Osteocyte (in vitro differentiated cells): ENCODE results near the gene LPCAT2. TPM values are rescaled to one million over a fixed set of nuclear protein-coding genes. Genes with fewer than 3 reads are reported as not detected.

Experiments used
- DNase-seq: peaks from one replicate; pipeline ENCODE4 v3.0.0; 2021; ENCODE audit warnings: mixed read lengths; ENCODE audit not compliant: unreplicated experiment; ENCODE audit errors: extremely low spot score
- H3K27ac Mint-ChIP-seq: one replicate; pipeline ENCODE4 v1.8.0; 2021; ENCODE audit warnings: mild to moderate bottlenecking, mixed read lengths; ENCODE audit not compliant: unreplicated experiment
- H3K27me3 Mint-ChIP-seq: one replicate; pipeline ENCODE4 v1.8.0; 2021; ENCODE audit warnings: mixed read lengths; ENCODE audit not compliant: unreplicated experiment
- H3K36me3 Mint-ChIP-seq: one replicate; pipeline ENCODE4 v1.8.0; 2021; ENCODE audit warnings: mixed read lengths; ENCODE audit not compliant: unreplicated experiment
- H3K4me1 Mint-ChIP-seq: one replicate; pipeline ENCODE4 v1.8.0; 2021; ENCODE audit warnings: mixed read lengths; ENCODE audit not compliant: unreplicated experiment
- H3K4me3 Mint-ChIP-seq: one replicate; pipeline ENCODE4 v1.8.0; 2021; ENCODE audit warnings: mild to moderate bottlenecking, moderate library complexity, mixed read lengths; ENCODE audit not compliant: unreplicated experiment
- H3K9me3 Mint-ChIP-seq: one replicate; pipeline ENCODE4 v1.8.0; 2021; ENCODE audit warnings: mixed read lengths; ENCODE audit not compliant: unreplicated experiment
- total RNA-seq: library from RNA; stranded (reverse); gene quantifications from 2 replicates; pipeline ENCODE4 v1.2.1, GENCODE V29; 2021
- TF ChIP-seq, protein P1 (sequence below): fragments of 200-600 bp; sonication (generic); IDR thresholded peaks from 2 replicates; pipeline ENCODE4 v1.5.0; 2021; ENCODE audit warnings: antibody characterized with exemption, mild to moderate bottlenecking, moderate library complexity

Gene LPCAT2
- total RNA-seq, 1 donor from 2014 or later, result 9.6 TPM

DNA sequence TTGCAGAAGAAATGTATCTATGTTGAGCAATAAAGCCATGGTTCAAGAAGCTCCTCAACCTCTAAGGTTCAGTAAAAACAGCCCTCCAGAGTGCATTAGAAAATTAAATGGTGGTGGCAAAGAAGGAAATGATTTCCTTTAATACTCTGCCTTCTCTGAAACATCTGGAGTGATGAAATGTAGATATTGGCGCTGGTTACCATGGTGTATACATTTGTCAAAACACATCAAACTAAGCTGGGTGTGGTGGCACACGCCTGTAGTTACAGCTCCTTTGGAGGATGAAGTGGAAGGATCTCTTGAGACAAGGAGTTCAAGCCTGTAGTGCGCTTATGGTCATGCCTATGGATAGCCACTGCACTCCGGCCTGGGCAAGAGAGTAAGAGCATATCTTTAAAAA is 63.6 kb downstream of the LPCAT2 start:
- H3K4me1 Mint-ChIP-seq, result peaks cover 28% of the 10 kb centered on the region
- H3K4me3 Mint-ChIP-seq, result no peak overlapping the region
- H3K27ac Mint-ChIP-seq, result no peak overlapping the region
- H3K9me3 Mint-ChIP-seq, result no peaks in the 10 kb centered on the region
- H3K27me3 Mint-ChIP-seq, result no peaks in the 10 kb centered on the region
- DNase-seq, result no peak
- H3K36me3 Mint-ChIP-seq, result no peaks in the 10 kb centered on the region
- TF ChIP-seq, protein P1, sequence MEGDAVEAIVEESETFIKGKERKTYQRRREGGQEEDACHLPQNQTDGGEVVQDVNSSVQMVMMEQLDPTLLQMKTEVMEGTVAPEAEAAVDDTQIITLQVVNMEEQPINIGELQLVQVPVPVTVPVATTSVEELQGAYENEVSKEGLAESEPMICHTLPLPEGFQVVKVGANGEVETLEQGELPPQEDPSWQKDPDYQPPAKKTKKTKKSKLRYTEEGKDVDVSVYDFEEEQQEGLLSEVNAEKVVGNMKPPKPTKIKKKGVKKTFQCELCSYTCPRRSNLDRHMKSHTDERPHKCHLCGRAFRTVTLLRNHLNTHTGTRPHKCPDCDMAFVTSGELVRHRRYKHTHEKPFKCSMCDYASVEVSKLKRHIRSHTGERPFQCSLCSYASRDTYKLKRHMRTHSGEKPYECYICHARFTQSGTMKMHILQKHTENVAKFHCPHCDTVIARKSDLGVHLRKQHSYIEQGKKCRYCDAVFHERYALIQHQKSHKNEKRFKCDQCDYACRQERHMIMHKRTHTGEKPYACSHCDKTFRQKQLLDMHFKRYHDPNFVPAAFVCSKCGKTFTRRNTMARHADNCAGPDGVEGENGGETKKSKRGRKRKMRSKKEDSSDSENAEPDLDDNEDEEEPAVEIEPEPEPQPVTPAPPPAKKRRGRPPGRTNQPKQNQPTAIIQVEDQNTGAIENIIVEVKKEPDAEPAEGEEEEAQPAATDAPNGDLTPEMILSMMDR, result no peak

DNA sequence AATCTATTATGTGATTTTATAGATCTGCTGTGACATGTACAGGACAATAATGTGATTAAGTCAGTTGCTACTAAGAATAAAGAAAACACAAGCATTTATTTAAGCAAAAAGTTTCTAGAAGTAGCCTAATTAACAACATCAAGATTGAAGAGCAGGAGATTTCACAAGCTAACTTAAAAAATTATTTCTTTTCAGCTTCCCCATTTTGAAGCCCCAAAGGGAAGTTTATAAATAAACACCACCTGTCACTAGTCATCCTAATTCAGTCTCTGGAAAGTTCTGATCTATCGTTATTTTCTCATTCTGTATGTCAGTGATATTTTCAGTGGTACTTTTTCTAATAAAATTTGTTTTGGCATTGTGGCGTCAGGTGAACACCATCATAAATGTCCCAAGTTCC is 65.9 kb downstream of the LPCAT2 start:
- H3K36me3 Mint-ChIP-seq, result no peaks in the 10 kb centered on the region
- H3K4me1 Mint-ChIP-seq, result peaks cover 5% of the 10 kb centered on the region
- H3K27ac Mint-ChIP-seq, result no peak overlapping the region

DNA sequence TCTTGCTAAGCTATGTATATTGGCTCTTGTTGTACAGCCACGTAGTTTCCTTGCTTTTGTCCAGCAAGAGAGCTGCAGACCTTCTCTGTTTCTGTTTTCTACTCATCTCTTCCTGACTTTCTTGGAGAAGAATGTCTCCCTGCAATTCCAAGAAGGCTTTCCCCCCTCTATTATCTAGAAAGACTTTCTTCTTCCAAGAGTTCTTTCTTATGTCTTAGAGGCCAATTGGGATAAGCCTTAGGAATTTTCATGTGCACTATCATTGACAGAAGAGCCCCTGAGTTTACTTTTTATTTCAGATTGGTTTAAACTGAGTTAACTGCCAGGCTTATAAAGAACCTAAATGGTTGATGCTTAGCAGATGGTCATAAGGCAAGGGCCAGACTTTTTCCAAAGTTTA is 66.6 kb downstream of the LPCAT2 start:
- Mint-ChIP-seq H3K4me3 (no peak overlapping the region), H3K27ac (no peak overlapping the region), H3K36me3 (peaks cover 2% of the 10 kb centered on the region), H3K27me3 (no peaks in the 10 kb centered on the region), H3K9me3 (no peaks in the 10 kb centered on the region), H3K4me1 (peaks cover 5% of the 10 kb centered on the region)
- TF ChIP-seq, protein P1, result no peak
- no peak for DNase-seq

More for the DNA sequence above, 65.9 kb downstream of the LPCAT2 start:
- no peaks in the 10 kb centered on the region for H3K27me3 Mint-ChIP-seq
- H3K4me3 Mint-ChIP-seq, result no peak overlapping the region
- no peak for DNase-seq
- H3K9me3 Mint-ChIP-seq, result no peaks in the 10 kb centered on the region
- TF ChIP-seq, protein P1, result no peak

DNA sequence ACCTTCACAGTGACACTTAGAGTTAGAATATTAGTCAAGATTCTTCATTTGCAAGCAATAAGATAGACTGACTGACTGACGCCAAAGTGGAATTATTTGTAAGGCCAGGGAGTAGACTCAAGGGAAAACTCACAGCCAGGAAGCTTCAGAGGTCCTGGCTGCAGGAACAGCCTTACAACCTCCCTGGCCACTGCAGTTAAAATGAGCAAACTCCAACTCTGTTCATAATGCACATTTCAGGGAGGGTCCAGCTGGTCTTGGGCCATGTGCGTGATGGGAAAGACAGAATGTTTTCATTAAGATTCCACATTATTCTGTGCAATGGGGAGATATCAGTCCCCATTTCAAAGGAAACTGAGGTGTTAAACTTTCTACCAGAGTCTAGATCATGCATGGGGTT is 67.5 kb downstream of the LPCAT2 start:
- no peaks in the 10 kb centered on the region for H3K9me3 Mint-ChIP-seq
- H3K36me3 Mint-ChIP-seq, result peaks cover 2% of the 10 kb centered on the region
- no peak overlapping the region for H3K27ac Mint-ChIP-seq
- H3K4me1 Mint-ChIP-seq, result peaks cover 5% of the 10 kb centered on the region
- H3K27me3 Mint-ChIP-seq, result no peaks in the 10 kb centered on the region
- TF ChIP-seq, protein P1, result no peak
- H3K4me3 Mint-ChIP-seq, result no peak overlapping the region
- DNase-seq, result no peak

DNA sequence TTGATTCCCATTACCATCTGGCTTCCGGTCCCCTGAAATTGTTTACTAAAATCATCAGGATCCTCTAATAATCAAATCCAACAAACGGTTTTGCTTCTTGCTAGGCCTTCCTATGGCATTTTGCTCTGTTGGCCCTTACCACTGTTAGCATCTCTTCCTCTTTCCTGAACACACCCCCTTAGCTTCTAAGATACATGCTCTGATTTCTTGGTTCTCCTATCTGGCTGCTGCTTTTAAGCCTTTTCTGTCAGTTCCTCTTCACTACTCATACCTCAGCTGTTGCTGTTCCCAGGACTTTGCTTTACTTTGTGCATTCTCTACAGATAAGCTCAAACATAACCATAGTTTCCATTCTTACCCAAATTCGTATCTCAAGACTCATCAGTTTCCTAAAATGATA is 69.0 kb downstream of the LPCAT2 start:
- Mint-ChIP-seq H3K4me3 (no peak overlapping the region), H3K27me3 (no peaks in the 10 kb centered on the region), H3K36me3 (peaks cover 2% of the 10 kb centered on the region), H3K27ac (no peak overlapping the region), H3K9me3 (no peaks in the 10 kb centered on the region), H3K4me1 (no peaks in the 10 kb centered on the region)
- DNase-seq, result no peak
- TF ChIP-seq, protein P1, result no peak
